HepG2 (cell line): Measurements from ENCODE around the gene GATD1. TPM values are rescaled to one million over a fixed set of nuclear protein-coding genes. Genes with fewer than 3 reads are reported as not detected.

Experiments used
- ATAC-seq: fragments of 200-7000 bp; cut with Tn5 transposase; 3 replicates; pipeline ENCODE4 v1.9.1; 2020; ENCODE audit warnings: mild to moderate bottlenecking, moderate library complexity
- BruUV-seq: library from RNA; stranded (reverse); fragments of 400-500 nt; replicated peaks from 2 replicates; lab custom pipeline; 2021; lab: Mats Ljungman, UMichigan
- CTCF ChIA-PET: fragments of 300-600 bp; formaldehyde crosslinking; extraction: SDS; loops from one replicate; lab custom pipeline; 2021; ENCODE audit warnings: low total read pairs, inconsistent platforms, low intra/inter-chr PET ratio; lab: Yijun Ruan, JAX
- POLR2A ChIA-PET: fragments of 350-600 bp; sonication (Branson Sonifier 250); formaldehyde crosslinking; loops from one replicate; lab custom pipeline; 2020; ENCODE audit warnings: antibody characterized with exemption, inconsistent platforms; lab: Yijun Ruan, JAX
- DNase-seq: peaks from one replicate; pipeline ENCODE4 v3.0.0-alpha.2; 2015; ENCODE audit warnings: low spot score
- FAIRE-seq: peaks from 3 replicates; lab custom pipeline; 2011; peaks lifted over from hg19 to GRCh38; lab: Jason Lieb, UNC
- H2AFZ ChIP-seq: one replicate; pipeline ENCODE4 v1.6.1; 2011; ENCODE audit warnings: low read length, inconsistent platforms
- H3K27ac ChIP-seq: fragments of 300-600 bp; 3 replicates; pipeline ENCODE4 v1.8.0; 2011; ENCODE audit warnings: mixed run types, mild to moderate bottlenecking, mixed read lengths, low read length, inconsistent platforms; ENCODE audit not compliant: insufficient read depth; ENCODE audit errors: extremely low read length
- H3K27me3 ChIP-seq, 2 experiments: fragments of 200-600 bp in 1 of 2; 2 replicates in 1 of 2; 3 replicates in 1 of 2; pipeline versions ENCODE4 v1.6.0 to v1.8.0; 2011; ENCODE audit warnings: low read length in 2 of 2, mild to moderate bottlenecking in 2 of 2, moderate library complexity in 2 of 2, inconsistent platforms in 1 of 2; ENCODE audit not compliant: insufficient read depth in 2 of 2, control insufficient read depth in 1 of 2
- H3K36me3 ChIP-seq, 2 experiments: fragments of 200-600 bp in 1 of 2; replicated peaks in 1 of 2; 2 replicates in 1 of 2; 3 replicates in 1 of 2; pipeline versions ENCODE4 v1.5.1 to v1.8.0; 2011; ENCODE audit warnings: low read length in 2 of 2, inconsistent platforms in 1 of 2; ENCODE audit not compliant: insufficient read depth in 2 of 2, control insufficient read depth in 1 of 2
- H3K4me1 ChIP-seq: 2 replicates; pipeline ENCODE4 v1.5.1; 2012; ENCODE audit warnings: low read length, inconsistent platforms; ENCODE audit not compliant: insufficient read depth
- H3K4me2 ChIP-seq: 2 replicates; pipeline ENCODE4 v1.6.0; 2011; ENCODE audit warnings: low read depth, low read length, inconsistent platforms
- H3K4me3 ChIP-seq, 3 experiments: fragments of 200-600 bp in 1 of 3; sonication (generic), shearing (Covaris generic) in 1 of 3; replicated peaks in 1 of 3; 2 replicates each; pipeline ENCODE4 v1.5.1; 2011 to 2016; ENCODE audit warnings: low read length in 3 of 3, inconsistent platforms in 2 of 3, low read depth in 2 of 3, mild to moderate bottlenecking in 2 of 3, control low read depth in 1 of 3, mixed read lengths in 1 of 3; ENCODE audit not compliant: insufficient read depth in 1 of 3
- H3K79me2 ChIP-seq: one replicate; pipeline ENCODE4 v1.6.1; 2011; ENCODE audit warnings: low read length, inconsistent platforms; ENCODE audit not compliant: insufficient read depth
- H3K9ac ChIP-seq: 2 replicates; pipeline ENCODE4 v1.6.0; 2011; ENCODE audit warnings: mild to moderate bottlenecking, low read depth, low read length, inconsistent platforms; ENCODE audit not compliant: insufficient read depth
- H3K9me3 ChIP-seq: 2 replicates; pipeline ENCODE4 v1.5.1; 2012; ENCODE audit warnings: mild to moderate bottlenecking, low read length
- H4K20me1 ChIP-seq: 2 replicates; pipeline ENCODE4 v1.6.0; 2011; ENCODE audit warnings: inconsistent platforms, mild to moderate bottlenecking, low read length, moderate library complexity; ENCODE audit not compliant: insufficient read depth
- ATF2 ChIP-seq: sonication (generic); formaldehyde crosslinking; IDR thresholded peaks from 2 replicates; pipeline ENCODE4 v1.4.0; 2020; ENCODE audit warnings: missing genetic modification reagents
- GPBP1L1 ChIP-seq: sonication (generic); formaldehyde crosslinking; IDR thresholded peaks from 2 replicates; pipeline ENCODE4 v1.5.0; 2020; ENCODE audit warnings: mild to moderate bottlenecking, missing genetic modification reagents
- HIC2 ChIP-seq: sonication (generic); formaldehyde crosslinking; IDR thresholded peaks from 2 replicates; pipeline ENCODE4 v1.9.0; 2022; ENCODE audit warnings: low read depth, missing genetic modification reagents
- HNRNPL ChIP-seq: fragments of 200-400 bp; formaldehyde crosslinking; IDR thresholded peaks from 2 replicates; pipeline ENCODE4 v1.6.1; 2017; ENCODE audit warnings: mild to moderate bottlenecking, low read depth, low read length
- JUNB ChIP-seq: sonication (generic); formaldehyde crosslinking; IDR thresholded peaks from 2 replicates; pipeline ENCODE4 v1.8.0; 2022; ENCODE audit warnings: missing genetic modification reagents, mild to moderate bottlenecking, borderline replicate concordance
- NRL ChIP-seq: sonication (generic); formaldehyde crosslinking; IDR thresholded peaks from 2 replicates; pipeline ENCODE4 v1.5.0; 2020; ENCODE audit warnings: missing genetic modification reagents, mild to moderate bottlenecking, moderate library complexity, borderline replicate concordance
- POLR2A ChIP-seq, 2 experiments: IDR thresholded peaks; 2 replicates each; pipeline ENCODE4 v1.6.1; 2011; ENCODE audit warnings: low read depth in 2 of 2, low read length in 2 of 2, mild to moderate bottlenecking in 1 of 2, moderate library complexity in 1 of 2; ENCODE audit not compliant: insufficient read depth in 1 of 2
- SRY ChIP-seq: sonication (generic); formaldehyde crosslinking; IDR thresholded peaks from 2 replicates; pipeline ENCODE4 v1.8.0; 2022; ENCODE audit warnings: mild to moderate bottlenecking, missing genetic modification reagents
- ZBTB33 ChIP-seq: sonication (generic); formaldehyde crosslinking; IDR thresholded peaks from 2 replicates; pipeline ENCODE4 v1.4.0; 2020; ENCODE audit warnings: missing genetic modification reagents
- ZC3H4 ChIP-seq: sonication (generic); formaldehyde crosslinking; IDR thresholded peaks from 2 replicates; pipeline ENCODE4 v1.4.0; 2020; ENCODE audit warnings: missing genetic modification reagents, borderline replicate concordance
- WGBS: methylation state at CpG from one replicate; pipeline ENCODE4 v1.1.6; 2017; ENCODE audit warnings: low lambda C conversion rate; 5-methylcytosine and 5-hydroxymethylcytosine counted together
- in situ Hi-C: cut with HindIII; loops from 2 replicates; pipeline ENCODE4 v1.10.0; 2017; ENCODE audit warnings: low pct_unique_long_range_greater_than_20kb; ENCODE audit not compliant: extremely low pct_ligation_motif_present
- intact Hi-C: fragments of 100-400 bp; cut with micrococcal nuclease; formaldehyde crosslinking; loops from one replicate; pipeline ENCODE4 v1.10.0; 2022; ENCODE audit not compliant: unreplicated experiment
- polyA plus RNA-seq, 8 experiments: library from polyadenylated mRNA; depleted of rRNA in 3 of 8; stranded (reverse) in 7 of 8; unstranded in 1 of 8; fragments of >200 nt; fragmentation: Illumina TruSeq in 4 of 8; extraction: Trizol in 4 of 8; gene quantifications; 2 replicates each; pipeline versions ENCODE4 v1.2.1 to v1.2.3, GENCODE V29; 2011 to 2016; ENCODE audit warnings: low read depth in 4 of 8, missing spikeins in 1 of 8, mixed read lengths in 1 of 8; ENCODE audit not compliant: insufficient read depth in 1 of 8
- total RNA-seq, 5 experiments: library from RNA; depleted of rRNA; stranded (reverse); fragments of >200 nt; fragmentation: Illumina TruSeq; extraction: Trizol; gene quantifications; 2 replicates each; pipeline ENCODE4 v1.2.3, GENCODE V29; 2016; ENCODE audit warnings: low read depth in 1 of 5

The GATD1 gene
- total and polyA plus RNA-seq, 2 of the 13 experiments (the other 11 are each of a cell fraction or from before 2014, with no cell fraction given): 31.3 to 60.5 TPM

GRCh38 chr11:763073-763463 is 14.2 kb downstream of the GATD1 start:
- H3K9ac ChIP-seq: no peak overlapping the region
- 98% methylated on average over 24 of the region's 24 CpGs for WGBS
- intact Hi-C loops (loop anchor here (2.0 kb wide), 1 partner anchor 34 kb away; no protein-coding TSS in a partner anchor), in situ Hi-C loops (no loop called here)
- TF ChIP-seq HIC2 (CRISPR knock-in tag) (no peak), POLR2A (IDR thresholded peaks at IDR 0.05; ENCODE audit: insufficient read depth in 1 of 2, low read depth in 2 of 2, low read length in 2 of 2) (peak in 1 of 2 experiments; percentile 9; a peak in 1 of 4 replicates), ZC3H4 (no peak)
- H2AFZ ChIP-seq: no peak overlapping the region
- no peaks in the 10 kb centered on the region for H3K79me2 ChIP-seq
- H3K27me3 ChIP-seq: no peaks in the 10 kb centered on the region
- peaks cover 20 to 67% of the 10 kb centered on the region in 2 experiments for H3K36me3 ChIP-seq
- peaks cover 9% of the 10 kb centered on the region; the same call in 1 of the 2 replicates for H4K20me1 ChIP-seq
- H3K4me3 ChIP-seq: no peak overlapping the region
- no peaks in the 10 kb centered on the region for H3K9me3 ChIP-seq
- no peaks in the 10 kb centered on the region for H3K4me1 ChIP-seq
- no peak for DNase-seq
- POLR2A ChIA-PET: interaction anchor here (0.8 kb wide), 1 partner anchor 16 kb away, joined by 4 read pairs; the partner anchor contains the start of gene TALDO1
- no peak overlapping the region for H3K27ac ChIP-seq
- H3K4me2 ChIP-seq: no peak overlapping the region
- ATAC-seq: no peak
- CTCF ChIA-PET: no interaction called here
- no peak for FAIRE-seq
- no TSS peak for BruUV-seq

- in situ Hi-C loops: no loop called here
- Histone ChIP-seq H3K9ac (no peak overlapping the region), H3K4me1 (no peaks in the 10 kb centered on the region), H2AFZ (no peak overlapping the region), H3K27me3 (no peaks in the 10 kb centered on the region), H3K36me3 (peaks cover 21 to 69% of the 10 kb centered on the region in 2 experiments), H3K4me3 (no peak overlapping the region), H3K27ac (no peak overlapping the region), H3K9me3 (no peaks in the 10 kb centered on the region), H3K79me2 (no peaks in the 10 kb centered on the region), H4K20me1 (peaks cover 9% of the 10 kb centered on the region; the same call in 1 of the 2 replicates), H3K4me2 (no peak overlapping the region)
- intact Hi-C loops: loop anchor here (2.0 kb wide), 1 partner anchor 34 kb away; no protein-coding TSS in a partner anchor
- ATAC-seq (peak; percentile 32), FAIRE-seq (no peak), DNase-seq (no peak)
- ChIA-PET POLR2A (no interaction called here), CTCF (no interaction called here)
- no TSS peak for BruUV-seq
- WGBS: 85% methylated on average over 5 of the region's 10 CpGs
- TF ChIP-seq GPBP1L1 (no peak), SRY (no peak), JUNB (CRISPR knock-in tag) (no peak), NRL (CRISPR knock-in tag) (peak; percentile 43; the same call in 1 of the 2 replicates), ZBTB33 (no peak), HNRNPL (0 out of 2 replicates have a peak, but pooled peaks have one; percentile 50), ATF2 (CRISPR knock-in tag) (no peak)
Observed at GRCh38 chr11:762421-763072, 14.7 kb downstream of the GATD1 start.
